Endothelial cell of umbilical vein (primary cell): Measurements from ENCODE around the gene IST1. TPM values are rescaled to one million over a fixed set of nuclear protein-coding genes. Genes with fewer than 3 reads are reported as not detected.

Source experiments
- BruUV-seq: library from RNA; stranded (reverse); fragments of 400-500 nt; replicated peaks from 2 replicates; lab custom pipeline; 2021; lab: Mats Ljungman, UMichigan
- CTCF ChIA-PET: fragments of 300-600, 350-600 bp; sonication (Branson Sonifier 250); formaldehyde crosslinking; loops from one replicate; lab custom pipeline; 2021; ENCODE audit warnings: antibody characterized with exemption, inconsistent platforms; lab: Charles Lee
- POLR2A ChIA-PET: fragments of 300-600, 350-600 bp; sonication (Branson Sonifier 250); formaldehyde crosslinking; loops from one replicate; lab custom pipeline; 2021; ENCODE audit warnings: antibody characterized with exemption, inconsistent platforms; lab: Charles Lee
- DNase-seq: peaks from one replicate; pipeline ENCODE4 v3.0.0-alpha.2; 2011; ENCODE audit warnings: low read depth, low spot score
- FAIRE-seq: peaks from 2 replicates; lab custom pipeline; 2011; peaks lifted over from hg19 to GRCh38; lab: Jason Lieb, UNC
- H2AFZ ChIP-seq: 2 replicates; pipeline ENCODE4 v1.6.0; 2012; ENCODE audit warnings: low read depth, low read length, control low read depth, inconsistent platforms
- H3K27ac ChIP-seq: 2 replicates; pipeline ENCODE4 v1.5.1; 2011; ENCODE audit warnings: low read depth, mild to moderate bottlenecking, control low read depth, low read length, moderate library complexity; ENCODE audit not compliant: insufficient read depth
- H3K27me3 ChIP-seq, 2 experiments: 2 replicates each; pipeline versions ENCODE4 v1.6.0 to v1.6.1; 2011; ENCODE audit warnings: low read length in 2 of 2, mixed read lengths in 1 of 2; ENCODE audit not compliant: control insufficient read depth in 2 of 2, insufficient read depth in 2 of 2
- H3K36me3 ChIP-seq, 2 experiments: 2 replicates in 1 of 2; 3 replicates in 1 of 2; pipeline ENCODE4 v1.5.1; 2011; ENCODE audit warnings: low read length in 2 of 2, mild to moderate bottlenecking in 1 of 2, moderate library complexity in 1 of 2; ENCODE audit not compliant: control insufficient read depth in 2 of 2, insufficient read depth in 2 of 2; ENCODE audit errors: extremely low read depth in 1 of 2
- H3K4me1 ChIP-seq: 3 replicates; pipeline ENCODE4 v1.5.1; 2011; ENCODE audit warnings: mild to moderate bottlenecking, low read length; ENCODE audit not compliant: control insufficient read depth, insufficient read depth; ENCODE audit errors: extremely low read depth
- H3K4me2 ChIP-seq: 2 replicates; pipeline ENCODE4 v1.6.1; 2011; ENCODE audit warnings: low read length, control low read depth, mixed read lengths; ENCODE audit not compliant: insufficient read depth
- H3K4me3 ChIP-seq, 3 experiments: fragments of 200-600 bp in 1 of 3; sonication (generic), shearing (Covaris generic) in 1 of 3; replicated peaks in 1 of 3; 2 replicates each; pipeline ENCODE4 v1.5.1; 2011 to 2016; ENCODE audit warnings: control low read depth in 3 of 3, low read length in 3 of 3, mild to moderate bottlenecking in 2 of 3, inconsistent platforms in 1 of 3, low read depth in 1 of 3, moderate library complexity in 1 of 3; ENCODE audit not compliant: insufficient read depth in 1 of 3
- H3K79me2 ChIP-seq: 2 replicates; pipeline ENCODE4 v1.6.0; 2012; ENCODE audit warnings: low read length, inconsistent platforms; ENCODE audit not compliant: control insufficient read depth, insufficient read depth
- H3K9ac ChIP-seq: replicated peaks from 2 replicates; pipeline ENCODE3; 2011; ENCODE audit warnings: low read length, control low read depth; ENCODE audit not compliant: insufficient read depth; ENCODE audit errors: extremely low read depth
- H3K9me1 ChIP-seq: replicated peaks from 3 replicates; pipeline ENCODE4 v1.6.0; 2011; ENCODE audit warnings: mild to moderate bottlenecking, low read length; ENCODE audit not compliant: control insufficient read depth, insufficient read depth; ENCODE audit errors: extremely low read depth
- H3K9me3 ChIP-seq: replicated peaks from 2 replicates; pipeline ENCODE4 v1.5.1; 2012; ENCODE audit warnings: low read length, inconsistent platforms; ENCODE audit not compliant: control insufficient read depth, insufficient read depth
- H4K20me1 ChIP-seq: replicated peaks from 2 replicates; pipeline ENCODE3; 2011; ENCODE audit warnings: mild to moderate bottlenecking, low read length; ENCODE audit not compliant: control insufficient read depth, insufficient read depth; ENCODE audit errors: extremely low read depth
- CTCF ChIP-seq, 2 donors: IDR thresholded peaks; 1 replicate in 1 of 2; 2 replicates in 1 of 2; pipeline ENCODE4 v1.5.1; 2011; ENCODE audit warnings: low read length in 2 of 2, mild to moderate bottlenecking in 2 of 2, moderate library complexity in 2 of 2, control low read depth in 1 of 2, inconsistent platforms in 1 of 2, low read depth in 1 of 2; ENCODE audit not compliant: insufficient read depth in 1 of 2; ENCODE audit errors: extremely low read depth in 1 of 2
- EZH2 ChIP-seq: IDR thresholded peaks from 2 replicates; pipeline ENCODE4 v1.6.1; 2012; ENCODE audit warnings: borderline replicate concordance, low read depth, mild to moderate bottlenecking, moderate library complexity, low read length, inconsistent platforms; ENCODE audit not compliant: severe bottlenecking
- FOS ChIP-seq: IDR thresholded peaks from 2 replicates; pipeline ENCODE4 v1.6.1; 2011; ENCODE audit warnings: mild to moderate bottlenecking, low read length, moderate library complexity, borderline replicate concordance; ENCODE audit not compliant: insufficient read depth
- GATA2 ChIP-seq: IDR thresholded peaks from 2 replicates; pipeline ENCODE4 v1.7.0; 2011; ENCODE audit warnings: low read depth, mild to moderate bottlenecking, moderate library complexity, mixed read lengths, low read length; ENCODE audit not compliant: insufficient read length, insufficient read depth
- JUN ChIP-seq: IDR thresholded peaks from 2 replicates; pipeline ENCODE4 v1.6.1; 2011; ENCODE audit warnings: borderline replicate concordance, low read depth; ENCODE audit not compliant: insufficient read length, insufficient read depth
- MAX ChIP-seq: IDR thresholded peaks from 2 replicates; pipeline ENCODE4 v1.6.1; 2011; ENCODE audit not compliant: insufficient read depth, insufficient read length
- MYC ChIP-seq: IDR thresholded peaks from one replicate; pipeline ENCODE4 v1.6.1; 2011; ENCODE audit warnings: mild to moderate bottlenecking, low read depth, low read length
- POLR2AphosphoS5 ChIP-seq: IDR thresholded peaks from 2 replicates; pipeline ENCODE4 v1.6.1; 2012; ENCODE audit warnings: low read depth, mild to moderate bottlenecking, control low read depth, low read length, moderate library complexity; ENCODE audit not compliant: insufficient read depth
- dilution Hi-C: fragments of 300-500 bp; cut with MboI; formaldehyde crosslinking; loops from one replicate; pipeline ENCODE4 v1.15.0; 2019; ENCODE audit warnings: low sequenced_read_pairs; ENCODE audit not compliant: extremely low pct_ligation_motif_present
- intact Hi-C: fragments of 100-400 bp; cut with micrococcal nuclease; formaldehyde crosslinking; loops from one replicate; pipeline ENCODE4 v1.10.0; 2022
- polyA plus RNA-seq, 4 experiments: library from polyadenylated mRNA; depleted of rRNA in 3 of 4; stranded (reverse) in 3 of 4; unstranded in 1 of 4; fragments of >200 nt; gene quantifications; 2 replicates each; pipeline versions ENCODE4 v1.2.1 to v1.2.3, GENCODE V29; 2011 to 2012; ENCODE audit warnings: missing spikeins in 1 of 4
- total RNA-seq: library from RNA; stranded (reverse); gene quantifications from 2 replicates; pipeline ENCODE4 v1.2.3, GENCODE V29; 2021

The IST1 gene
- total and polyA plus RNA-seq, 2 donors (not counting 3 experiments of a cell fraction or from before 2014, with no cell fraction given): 145 to 165 TPM

- dilution Hi-C loops: no loop called here
- CTCF ChIA-PET: interaction anchor here (0.6 to 8.7 kb wide), 5 partner anchors 9 to 231 kb away, joined by 3 to 212 read pairs (median 8); partner anchors contain the start of gene ZNF821
Observed at GRCh38 chr16:71963125-71963875, 68.0 kb downstream of the IST1 start.

More at GRCh38 chr16:71963125-71963875, 68.0 kb downstream of the IST1 start:
- intact Hi-C loops: loop anchor here (5.0 kb wide), 3 partner anchors 116 to 196 kb away; partner anchors contain the start of gene ATXN1L
- Histone ChIP-seq H3K36me3 (no peaks in the 10 kb centered on the region), H3K79me2 (no peaks in the 10 kb centered on the region), H2AFZ (no peak overlapping the region), H3K4me3 (no peak overlapping the region), H3K27ac (no peak overlapping the region), H3K9ac (no peak overlapping the region), H3K4me2 (no peak overlapping the region), H3K27me3 (peaks cover 0 to 3% of the 10 kb centered on the region in 2 experiments), H3K9me1 (no peaks in the 10 kb centered on the region), H3K9me3 (no peaks in the 10 kb centered on the region), H4K20me1 (no peaks in the 10 kb centered on the region), H3K4me1 (no peaks in the 10 kb centered on the region)
- no peak for DNase-seq
- POLR2A ChIA-PET: no interaction called here
- no TSS peak for BruUV-seq
- FAIRE-seq: no peak
- TF ChIP-seq MYC: no peak
- no peak for TF ChIP-seq EZH2
- TF ChIP-seq MAX: no peak
- TF ChIP-seq JUN: no peak
- TF ChIP-seq CTCF (IDR thresholded peaks at IDR 0.05; ENCODE audit: extremely low read depth in 1 of 2, insufficient read depth in 1 of 2, low read depth in 1 of 2, low read length in 2 of 2): no peak
- TF ChIP-seq GATA2: no peak
- TF ChIP-seq FOS: no peak
- no peak for TF ChIP-seq POLR2AphosphoS5
